ENCODE measurements around the gene MYH9.

MYH9 gene

GRCh38 chr22:36319595-36320497 lies 67.9 kb downstream of the MYH9 start:
- no peak for DNase-seq (ENCODE audit: low read depth in 2 of 2, low spot score in 1 of 2)

- DNase-seq (ENCODE audit: low read depth in 2 of 2, low spot score in 1 of 2): no peak
Measured at GRCh38 chr22:36318442-36318841, 69.3 kb downstream of the MYH9 start.

- DNase-seq (ENCODE audit: low read depth in 2 of 2, low spot score in 1 of 2): no peak
Measured at GRCh38 chr22:36317658-36318271, 70.0 kb downstream of the MYH9 start.

GRCh38 chr22:36316419-36316818 lies 71.3 kb downstream of the MYH9 start:
- no peak for DNase-seq (ENCODE audit: low read depth in 2 of 2, low spot score in 1 of 2)

GRCh38 chr22:36315325-36315724 lies 72.4 kb downstream of the MYH9 start:
- no peak for DNase-seq (ENCODE audit: low read depth in 2 of 2, low spot score in 1 of 2)

GRCh38 chr22:36311386-36312085 lies 76.2 kb downstream of the MYH9 start:
- no peak for DNase-seq (ENCODE audit: low read depth in 2 of 2, low spot score in 1 of 2)

- DNase-seq (ENCODE audit: low read depth in 2 of 2, low spot score in 1 of 2): no peak
Measured at GRCh38 chr22:36308880-36309279, 78.9 kb downstream of the MYH9 start.

- DNase-seq (ENCODE audit: low read depth in 2 of 2, low spot score in 1 of 2): no peak
Measured at GRCh38 chr22:36306227-36306626, 81.5 kb downstream of the MYH9 start.

GRCh38 chr22:36305813-36306212 lies 82.0 kb downstream of the MYH9 start:
- DNase-seq (ENCODE audit: low read depth in 2 of 2, low spot score in 1 of 2): no peak

GRCh38 chr22:36304429-36304828 lies 83.3 kb downstream of the MYH9 start:
- no peak for DNase-seq (ENCODE audit: low read depth in 2 of 2, low spot score in 1 of 2)

GRCh38 chr22:36303874-36304273 lies 83.9 kb downstream of the MYH9 start:
- no peak for DNase-seq (ENCODE audit: low read depth in 2 of 2, low spot score in 1 of 2)

- no peak for DNase-seq (ENCODE audit: low read depth in 2 of 2, low spot score in 1 of 2)
Measured at GRCh38 chr22:36303115-36303467, 84.7 kb downstream of the MYH9 start.

- no peak for DNase-seq (ENCODE audit: low read depth in 2 of 2, low spot score in 1 of 2)
Measured at GRCh38 chr22:36302439-36303114, 85.2 kb downstream of the MYH9 start.

GRCh38 chr22:36301851-36302250 lies 85.9 kb downstream of the MYH9 start:
- no peak for DNase-seq (ENCODE audit: low read depth in 2 of 2, low spot score in 1 of 2)

- peak; percentile 72 to 77 for DNase-seq (ENCODE audit: low read depth in 2 of 2, low spot score in 1 of 2)
Measured at GRCh38 chr22:36301384-36301828, 86.4 kb downstream of the MYH9 start.

- no peak for DNase-seq (ENCODE audit: low read depth in 2 of 2, low spot score in 1 of 2)
Measured at GRCh38 chr22:36300396-36301212, 87.2 kb downstream of the MYH9 start.

GRCh38 chr22:36299911-36300310 lies 87.9 kb downstream of the MYH9 start:
- no peak for DNase-seq (ENCODE audit: low read depth in 2 of 2, low spot score in 1 of 2)

GRCh38 chr22:36299295-36299694 lies 88.5 kb downstream of the MYH9 start:
- no peak for DNase-seq (ENCODE audit: low read depth in 2 of 2, low spot score in 1 of 2)

GRCh38 chr22:36298601-36299000 lies 89.2 kb downstream of the MYH9 start:
- no peak for DNase-seq (ENCODE audit: low read depth in 2 of 2, low spot score in 1 of 2)

- no peak for DNase-seq (ENCODE audit: low read depth in 2 of 2, low spot score in 1 of 2)
Measured at GRCh38 chr22:36298118-36298517, 89.6 kb downstream of the MYH9 start.

- DNase-seq (ENCODE audit: low read depth in 2 of 2, low spot score in 1 of 2): no peak
Measured at GRCh38 chr22:36297568-36297967, 90.2 kb downstream of the MYH9 start.
